ENCODE data around the gene MCF2L.

GRCh38 chr13:113005076-113005865 is 36.3 kb downstream of the MCF2L start:
- TF ChIP-seq CTCF (conservative IDR thresholded peaks at IDR 0.05; ENCODE audit: low read depth, low read length) (no peak), EZH2 (IDR thresholded peaks at IDR 0.05; ENCODE audit: borderline replicate concordance, low read depth, low read length, poor library complexity, severe bottlenecking) (no peak)
